Measurements from ENCODE around the gene ZNF845. TPM values are rescaled to one million over a fixed set of nuclear protein-coding genes. Genes with fewer than 3 reads are reported as not detected.

The ZNF845 gene
- total and polyA plus RNA-seq, 2 experiments from 2014 or later: 5.5 to 22.1 TPM

GRCh38 chr19:53328967-53329366, 4.6 kb upstream of the ZNF845 start (continued):
- TF ChIP-seq ZNF462 (CRISPR knock-in tag; IDR thresholded peaks at IDR 0.05) (no peak), ZNF114 (CRISPR knock-in tag; IDR thresholded peaks at IDR 0.05) (no peak), NANOG (IDR thresholded peaks at IDR 0.05; ENCODE audit: borderline replicate concordance) (no peak), ZNF331 (CRISPR knock-in tag; IDR thresholded peaks at IDR 0.05; ENCODE audit: low read depth) (no peak), EZH2 (IDR thresholded peaks at IDR 0.05; ENCODE audit: low read depth, unreplicated experiment) (no peak), POLR2AphosphoS5 (IDR thresholded peaks at IDR 0.05; ENCODE audit: low read depth) (no peak), CREB1 (CRISPR knock-in tag; IDR thresholded peaks at IDR 0.05; ENCODE audit: low read depth) (no peak), CTCF (conservative IDR thresholded peaks at IDR 0.05; ENCODE audit: low read depth in 2 of 2) (no peak), JUNB (IDR thresholded peaks at IDR 0.05; ENCODE audit: unreplicated experiment) (no peak)

Measured in GM23338 (cell line).